ENCODE results near the gene SLC35C1.

DNA sequence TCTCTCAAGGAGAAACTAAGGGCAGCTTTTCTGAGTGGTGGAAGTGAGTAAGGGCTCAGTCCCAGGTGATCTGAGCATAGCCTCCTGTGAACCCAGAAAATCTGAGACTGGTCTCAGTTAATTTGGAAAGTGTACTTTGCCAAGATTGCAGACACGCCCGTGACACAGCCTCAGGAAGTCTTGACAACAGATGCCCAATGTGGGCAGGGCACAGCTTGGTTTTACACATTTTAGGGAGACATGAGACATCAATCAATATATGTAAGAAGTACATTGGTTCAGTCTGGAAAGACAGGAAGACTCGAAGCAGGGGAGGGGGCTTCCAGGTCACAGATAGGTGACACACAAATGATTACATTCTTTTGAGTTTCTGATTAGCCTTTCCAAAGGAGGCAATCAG, 28.8 kb downstream of the SLC35C1 start:
- TF ChIP-seq CTCF (conservative IDR thresholded peaks at IDR 0.05) (no peak), EZH2 (IDR thresholded peaks at IDR 0.05; ENCODE audit: low read depth) (no peak)
